Mucosa of rectum (tissue), 2 donors: ENCODE measurements around the gene FPR3.

ENCODE experiments used
- H3K27ac ChIP-seq, 2 donors: one replicate each; pipeline ENCODE4 v1.7.0; 2013; ENCODE audit warnings: inconsistent platforms in 2 of 2, low read depth in 2 of 2, low read length in 2 of 2
- H3K27me3 ChIP-seq, 2 donors: one replicate each; pipeline ENCODE4 v1.7.0; 2013; ENCODE audit warnings: low read length in 2 of 2; ENCODE audit not compliant: control insufficient read depth in 2 of 2, insufficient read depth in 2 of 2
- H3K36me3 ChIP-seq, 2 donors: one replicate each; pipeline ENCODE4 v1.7.0; 2013; ENCODE audit warnings: low read length in 2 of 2; ENCODE audit not compliant: control insufficient read depth in 2 of 2, insufficient read depth in 2 of 2
- H3K4me1 ChIP-seq, 2 donors: one replicate each; pipeline ENCODE4 v1.7.0; 2013; ENCODE audit warnings: low read length in 2 of 2, mild to moderate bottlenecking in 1 of 2; ENCODE audit not compliant: control insufficient read depth in 2 of 2, insufficient read depth in 2 of 2
- H3K4me3 ChIP-seq, 2 donors: one replicate each; pipeline ENCODE4 v1.7.0; 2013; ENCODE audit warnings: low read length in 2 of 2
- H3K9ac ChIP-seq, 2 donors: one replicate each; pipeline ENCODE4 v1.7.0; 2013; ENCODE audit warnings: low read length in 2 of 2, low read depth in 1 of 2, mild to moderate bottlenecking in 1 of 2
- H3K9me3 ChIP-seq, 2 donors: one replicate each; pipeline ENCODE4 v1.7.0; 2013; ENCODE audit warnings: low read length in 2 of 2; ENCODE audit not compliant: control insufficient read depth in 2 of 2
- donor health status: healthy.
- donor health status: Normal muscosa, but diverticular disease.

The FPR3 gene

GRCh38 chr19:51820011-51820410 is 25.1 kb downstream of the FPR3 start:
- Histone ChIP-seq H3K4me3 (no peak overlapping the region), H3K36me3 (no peaks in the 10 kb centered on the region), H3K27me3 (no peaks in the 10 kb centered on the region), H3K9ac (no peak overlapping the region), H3K9me3 (no peaks in the 10 kb centered on the region), H3K4me1 (no peaks in the 10 kb centered on the region), H3K27ac (no peak overlapping the region)

GRCh38 chr19:51820831-51821446 is 26.0 kb downstream of the FPR3 start:
- Histone ChIP-seq H3K9me3 (no peaks in the 10 kb centered on the region), H3K27me3 (no peaks in the 10 kb centered on the region), H3K4me3 (no peak overlapping the region), H3K36me3 (no peaks in the 10 kb centered on the region), H3K9ac (no peak overlapping the region), H3K27ac (no peak overlapping the region), H3K4me1 (no peaks in the 10 kb centered on the region)

- no peak overlapping the region for H3K27ac ChIP-seq
- H3K36me3 ChIP-seq, result no peaks in the 10 kb centered on the region
- H3K9me3 ChIP-seq, result peaks cover under 1 to 2% of the 10 kb centered on the region in 2 donors
- H3K27me3 ChIP-seq, result no peaks in the 10 kb centered on the region
- H3K4me1 ChIP-seq, result no peaks in the 10 kb centered on the region
- H3K4me3 ChIP-seq, result no peak overlapping the region
- no peak overlapping the region for H3K9ac ChIP-seq
These were observed 26.5 kb downstream of the FPR3 start for GRCh38 chr19:51821456-51821855.

- H3K4me1 ChIP-seq, result no peaks in the 10 kb centered on the region
- H3K9ac ChIP-seq, result no peak overlapping the region
- peaks cover 3 to 4% of the 10 kb centered on the region in 2 donors for H3K9me3 ChIP-seq
- H3K36me3 ChIP-seq, result no peaks in the 10 kb centered on the region
- H3K27me3 ChIP-seq, result no peaks in the 10 kb centered on the region
- H3K4me3 ChIP-seq, result no peak overlapping the region
- no peak overlapping the region for H3K27ac ChIP-seq
These were observed 27.0 kb downstream of the FPR3 start for GRCh38 chr19:51821921-51822320.

DNA sequence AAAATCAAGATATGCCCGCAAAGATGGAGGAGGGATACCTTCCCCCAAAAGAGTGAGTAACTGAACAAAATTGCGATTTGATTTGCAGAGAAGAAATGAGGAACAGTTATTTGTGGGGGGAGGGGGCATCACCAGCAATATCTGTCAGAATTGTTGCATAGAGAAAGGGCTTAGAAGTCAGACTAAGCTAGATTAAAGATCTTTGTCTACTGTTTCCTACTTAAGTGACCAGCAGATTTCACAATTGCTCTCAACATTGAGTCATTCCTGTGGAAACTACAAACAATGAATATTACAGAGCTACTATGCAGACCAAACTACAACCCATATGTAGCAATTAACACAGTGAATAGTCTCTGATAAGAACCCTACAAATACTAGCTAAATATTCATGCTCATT is 27.4 kb downstream of the FPR3 start:
- Histone ChIP-seq H3K4me3 (no peak overlapping the region), H3K27ac (peak overlapping the region in 1 of 2 donors; percentile 22), H3K27me3 (no peaks in the 10 kb centered on the region), H3K4me1 (no peaks in the 10 kb centered on the region), H3K36me3 (no peaks in the 10 kb centered on the region), H3K9ac (no peak overlapping the region), H3K9me3 (peaks cover 3 to 4% of the 10 kb centered on the region in 2 donors)

DNA sequence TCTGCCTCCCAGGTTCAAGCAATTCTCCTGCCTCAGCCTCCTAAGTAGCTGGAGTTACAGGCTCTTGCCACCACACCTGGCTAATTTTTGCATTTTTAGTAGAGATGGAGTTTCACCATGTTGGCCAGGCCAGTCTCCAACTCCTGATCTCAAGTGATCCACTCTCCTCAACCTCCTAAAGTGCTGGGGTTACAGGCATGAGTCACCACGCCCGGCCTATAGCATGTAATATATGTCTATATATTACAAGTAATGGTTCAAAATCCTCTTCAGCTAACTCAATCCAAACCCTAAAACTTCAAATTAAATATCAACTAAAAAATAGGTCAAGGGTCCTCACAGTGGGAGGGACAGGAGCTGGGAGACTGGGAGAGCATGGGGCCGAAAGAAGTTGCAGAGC is 28.0 kb downstream of the FPR3 start:
- no peaks in the 10 kb centered on the region for H3K4me1 ChIP-seq
- no peak overlapping the region for H3K9ac ChIP-seq
- no peaks in the 10 kb centered on the region for H3K36me3 ChIP-seq
- peak overlapping the region in 1 of 2 donors; percentile 7 for H3K27ac ChIP-seq
- H3K4me3 ChIP-seq, result no peak overlapping the region
- H3K9me3 ChIP-seq, result peaks cover 3 to 4% of the 10 kb centered on the region in 2 donors
- H3K27me3 ChIP-seq, result no peaks in the 10 kb centered on the region

GRCh38 chr19:51824281-51825005 is 29.5 kb downstream of the FPR3 start:
- Histone ChIP-seq H3K4me1 (no peaks in the 10 kb centered on the region), H3K9me3 (peaks cover 3 to 4% of the 10 kb centered on the region in 2 donors)

GRCh38 chr19:51830274-51830673 is 35.3 kb downstream of the FPR3 start:
- no peaks in the 10 kb centered on the region for H3K27me3 ChIP-seq

More at GRCh38 chr19:51824281-51825005, 29.5 kb downstream of the FPR3 start:
- H3K27me3 ChIP-seq, result no peaks in the 10 kb centered on the region
- no peak overlapping the region for H3K4me3 ChIP-seq
- H3K27ac ChIP-seq, result peak overlapping the region in 1 of 2 donors; percentile 6
- no peaks in the 10 kb centered on the region for H3K36me3 ChIP-seq
- no peak overlapping the region for H3K9ac ChIP-seq

DNA sequence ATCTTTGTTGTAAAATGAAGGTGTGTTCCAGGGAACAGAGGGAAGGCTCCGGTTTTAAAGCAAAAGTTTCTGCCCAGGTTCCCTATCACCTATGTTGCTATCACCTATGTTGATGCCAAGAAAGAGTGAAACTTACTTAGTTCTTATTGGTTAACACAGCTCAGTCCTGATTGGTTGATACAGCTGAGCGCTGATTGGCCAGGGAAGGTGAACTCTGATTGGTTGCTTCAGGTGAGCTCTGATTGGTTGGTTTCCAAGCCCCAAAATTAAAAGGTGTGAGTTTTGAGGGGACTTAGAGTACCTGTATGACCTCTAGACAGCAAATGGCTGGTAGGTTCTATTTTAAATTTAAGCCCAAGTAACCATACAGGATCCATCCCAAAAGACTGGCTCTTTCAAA is 42.2 kb downstream of the FPR3 start:
- Histone ChIP-seq H3K9me3 (peaks cover 0 to 6% of the 10 kb centered on the region in 2 donors), H3K27me3 (no peaks in the 10 kb centered on the region), H3K4me1 (no peaks in the 10 kb centered on the region), H3K9ac (no peak overlapping the region), H3K4me3 (no peak overlapping the region), H3K36me3 (no peaks in the 10 kb centered on the region), H3K27ac (no peak overlapping the region)

More at GRCh38 chr19:51830274-51830673, 35.3 kb downstream of the FPR3 start:
- Histone ChIP-seq H3K4me3 (no peak overlapping the region), H3K9ac (no peak overlapping the region), H3K27ac (no peak overlapping the region), H3K36me3 (no peaks in the 10 kb centered on the region), H3K4me1 (no peaks in the 10 kb centered on the region), H3K9me3 (peaks cover 3 to 4% of the 10 kb centered on the region in 2 donors)

DNA sequence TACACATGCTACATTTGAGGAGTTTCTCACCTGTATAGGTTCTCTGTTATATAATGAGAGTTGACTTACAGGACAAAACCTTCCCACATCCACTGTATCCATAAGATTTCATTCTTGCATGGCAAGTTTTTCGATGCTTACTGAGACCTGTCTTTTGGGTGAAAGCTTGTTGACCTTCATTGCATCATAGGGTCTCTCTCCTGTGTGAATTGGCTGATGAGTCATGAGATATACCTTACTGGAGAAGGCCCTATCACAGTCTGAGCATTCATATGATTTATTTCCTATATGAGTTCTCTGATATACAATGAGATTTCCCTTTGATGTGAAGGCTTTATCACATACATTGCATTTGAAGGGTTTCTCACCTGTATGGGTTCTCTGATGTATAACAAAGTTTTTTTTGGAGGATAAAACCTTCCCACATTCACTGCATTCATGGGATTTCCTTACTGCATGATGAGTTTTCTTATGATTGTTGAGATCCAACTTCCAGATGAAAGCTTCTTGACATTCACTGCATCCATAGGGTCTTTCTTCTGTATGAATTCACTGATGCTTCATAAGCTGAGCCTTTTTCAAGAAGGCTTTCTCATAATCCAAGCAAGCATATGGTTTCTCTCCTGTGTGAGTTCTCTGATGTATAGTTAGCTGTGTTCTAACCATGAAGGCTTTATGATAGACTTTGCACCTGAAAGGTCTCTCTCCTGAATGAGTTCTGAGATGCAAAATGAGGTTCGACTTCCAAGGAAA is 67.1 kb downstream of the FPR3 start:
- Histone ChIP-seq H3K9me3 (peaks cover 40 to 43% of the 10 kb centered on the region in 2 donors), H3K4me1 (no peaks in the 10 kb centered on the region), H3K36me3 (no peaks in the 10 kb centered on the region), H3K4me3 (no peak overlapping the region), H3K27me3 (no peaks in the 10 kb centered on the region), H3K27ac (no peak overlapping the region), H3K9ac (no peak overlapping the region)
